Stimulated activated naive B cell treated with anti-CD40 and anti-IgM and Interleukin-4, amounts not matched to agents 10 μg/mL and 1 μg/mL and 100 μg/mL, for 72 hours (primary cell): ENCODE measurements around the gene ENHO.

Experiments
- ATAC-seq, 2 donors: fragments of 150-1000 bp; cut with Tn5 transposase; replicated peaks; 2 replicates each; pipeline ENCODE4 v1.10.0; 2021; ENCODE audit warnings: moderate library complexity in 1 of 2
- DNase-seq: peaks from one replicate; pipeline ENCODE4 v3.0.0; 2021
- H3K27ac Mint-ChIP-seq: one replicate; pipeline ENCODE4 v1.8.0; 2022; ENCODE audit warnings: mild to moderate bottlenecking, mixed read lengths
- H3K27me3 Mint-ChIP-seq, 2 donors: one replicate each; pipeline ENCODE4 v1.8.0; 2022; ENCODE audit warnings: mixed read lengths in 2 of 2
- H3K36me3 Mint-ChIP-seq, 2 donors: one replicate each; pipeline ENCODE4 v1.8.0; 2022; ENCODE audit warnings: mixed read lengths in 2 of 2, mild to moderate bottlenecking in 1 of 2
- H3K4me1 Mint-ChIP-seq, 2 donors: one replicate each; pipeline ENCODE4 v1.8.0; 2022; ENCODE audit warnings: mixed read lengths in 2 of 2, mild to moderate bottlenecking in 1 of 2
- H3K4me3 Mint-ChIP-seq, 2 donors: one replicate each; pipeline ENCODE4 v1.8.0; 2022; ENCODE audit warnings: mild to moderate bottlenecking in 2 of 2, mixed read lengths in 2 of 2, moderate library complexity in 1 of 2
- H3K9me3 Mint-ChIP-seq, 2 donors: one replicate each; pipeline ENCODE4 v1.8.0; 2022; ENCODE audit warnings: mixed read lengths in 2 of 2, mild to moderate bottlenecking in 1 of 2

Gene ENHO

DNA sequence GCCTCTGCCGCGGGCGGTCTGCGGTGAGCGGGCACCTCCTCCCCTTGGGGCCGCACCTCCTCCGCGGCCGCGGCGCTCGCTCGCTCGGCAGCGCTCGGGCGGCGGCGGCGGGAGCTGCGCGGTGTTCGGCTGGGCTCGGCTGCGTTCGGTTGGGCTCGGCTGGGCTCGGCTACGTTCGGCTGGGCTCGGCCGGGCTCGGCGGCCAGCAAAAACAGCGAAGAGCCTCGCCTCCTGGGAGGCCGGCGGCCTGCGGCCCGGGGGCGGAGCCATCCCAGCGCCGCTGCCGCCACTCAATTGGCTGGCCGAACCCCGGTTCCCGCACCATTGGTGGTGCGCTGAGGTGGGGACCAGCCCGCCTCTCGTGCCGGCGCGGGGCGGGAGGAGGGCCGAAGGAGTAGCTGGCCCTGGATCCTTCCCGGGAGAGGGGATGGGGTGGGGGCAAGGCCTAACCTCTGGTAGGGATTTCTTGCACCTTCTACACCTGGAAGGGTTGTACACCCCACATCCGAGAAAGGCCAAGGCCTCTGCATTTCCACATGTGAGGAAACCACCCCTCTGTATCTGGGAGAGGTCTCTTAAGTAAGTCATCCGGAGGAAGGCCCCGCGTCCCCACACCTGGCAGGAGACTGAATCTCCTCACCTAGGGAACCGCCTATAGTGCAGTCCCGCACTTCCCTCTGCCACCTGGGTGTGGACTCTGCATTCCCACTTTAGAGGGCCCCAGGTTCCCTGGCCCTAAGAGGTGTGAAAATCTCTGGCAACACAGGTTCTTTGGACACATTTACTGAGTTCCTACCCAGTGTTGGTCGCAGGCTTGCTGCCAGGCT, at the start of gene ENHO:
TSS of gene ENHO (minus strand) at position 20 of the 827 bp plus-strand sequence. CDS start 1,295 bp downstream, outside the sequence.
- peak; percentile 90 for DNase-seq
- Mint-ChIP-seq H3K9me3 (peaks cover 0 to 1% of the 10 kb centered on the region in 2 donors), H3K4me1 (peaks cover 12 to 13% of the 10 kb centered on the region in 2 donors), H3K36me3 (no peaks in the 10 kb centered on the region), H3K27ac (no peak within 1 kb of the TSS), H3K27me3 (peaks cover 30 to 45% of the 10 kb centered on the region in 2 donors), H3K4me3 (peak within 1 kb of the TSS; percentile 58 to 71)
- peak; percentile 95 to 97 for ATAC-seq

- ATAC-seq (peak in 1 of 2 donors; percentile 27), DNase-seq (no peak)
- Mint-ChIP-seq H3K36me3 (no peaks in the 10 kb centered on the region), H3K4me1 (peaks cover 7 to 8% of the 10 kb centered on the region in 2 donors), H3K27me3 (peaks cover 49 to 77% of the 10 kb centered on the region in 2 donors), H3K27ac (no peak overlapping the region), H3K4me3 (no peak overlapping the region), H3K9me3 (no peaks in the 10 kb centered on the region)
These were observed 49.3 kb upstream of the ENHO start for GRCh38 chr9:34572092-34572491.

DNA sequence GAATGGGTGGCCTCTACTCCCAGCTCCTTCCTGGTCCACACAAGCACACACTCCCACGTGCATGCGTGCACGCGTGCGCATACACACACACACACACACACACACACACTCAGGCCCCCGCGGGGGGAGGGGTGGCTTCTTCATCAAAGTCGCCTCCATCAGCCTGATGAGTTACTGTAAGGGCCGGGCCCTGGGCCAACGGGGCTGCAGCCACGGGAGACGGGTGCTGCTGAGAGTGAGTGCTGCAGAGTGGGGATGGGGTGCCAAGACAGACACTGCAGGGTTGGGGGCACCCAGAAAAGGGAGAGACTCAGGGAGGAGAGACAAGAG, 48.7 kb upstream of the ENHO start:
- Mint-ChIP-seq H3K4me3 (no peak overlapping the region), H3K4me1 (peaks cover 6 to 8% of the 10 kb centered on the region in 2 donors), H3K27ac (no peak overlapping the region), H3K9me3 (no peaks in the 10 kb centered on the region), H3K27me3 (peaks cover 51 to 79% of the 10 kb centered on the region in 2 donors), H3K36me3 (no peaks in the 10 kb centered on the region)
- DNase-seq = no peak
- no peak for ATAC-seq

DNA sequence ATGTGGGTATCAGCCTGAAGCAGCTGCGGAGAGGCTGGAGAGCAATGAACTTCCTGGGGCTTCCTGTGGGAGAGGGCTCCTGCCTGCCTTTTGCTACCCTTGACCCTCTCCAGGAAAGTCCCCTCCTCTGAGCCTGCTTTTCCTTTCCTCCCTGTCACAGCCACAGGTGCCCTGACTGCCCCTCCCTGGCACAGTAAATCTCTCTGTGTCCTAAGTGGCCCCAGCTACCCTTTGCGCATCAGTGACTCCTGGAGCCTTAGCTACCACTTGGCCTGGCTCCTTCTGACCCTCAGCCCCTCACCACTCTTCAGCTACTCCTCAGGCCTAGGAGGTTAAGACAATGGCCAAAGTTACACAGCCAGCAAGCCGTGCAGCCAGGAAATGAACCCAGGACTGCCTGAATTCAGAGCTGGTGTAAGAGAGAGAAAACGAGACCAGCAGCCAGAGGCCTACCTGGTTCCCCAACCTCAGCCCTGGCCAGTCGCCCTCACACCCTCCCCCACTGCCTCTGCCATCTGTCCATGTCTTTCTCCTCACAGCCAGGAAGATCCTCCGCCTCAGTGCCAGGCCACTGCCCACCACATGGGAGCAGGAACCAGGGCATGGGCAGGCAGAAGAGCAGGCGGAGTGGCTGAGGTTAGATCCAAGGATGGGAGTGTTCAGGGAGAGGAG, 48.2 kb upstream of the ENHO start:
- H3K4me1 Mint-ChIP-seq = peaks cover 6 to 8% of the 10 kb centered on the region in 2 donors
- no peak overlapping the region for H3K27ac Mint-ChIP-seq
- H3K27me3 Mint-ChIP-seq = peaks cover 49 to 79% of the 10 kb centered on the region in 2 donors
- H3K36me3 Mint-ChIP-seq = no peaks in the 10 kb centered on the region
- no peak overlapping the region for H3K4me3 Mint-ChIP-seq
- no peaks in the 10 kb centered on the region for H3K9me3 Mint-ChIP-seq
- DNase-seq (no peak), ATAC-seq (no peak)

- DNase-seq (no peak), ATAC-seq (no peak)
- Mint-ChIP-seq H3K27ac (no peak overlapping the region), H3K36me3 (no peaks in the 10 kb centered on the region), H3K4me3 (no peak overlapping the region), H3K9me3 (no peaks in the 10 kb centered on the region), H3K4me1 (peaks cover 6 to 8% of the 10 kb centered on the region in 2 donors), H3K27me3 (peaks cover 52 to 81% of the 10 kb centered on the region in 2 donors)
These were observed 47.6 kb upstream of the ENHO start for GRCh38 chr9:34570376-34570775.

GRCh38 chr9:34568774-34569173, 46.0 kb upstream of the ENHO start:
- no peak overlapping the region for H3K4me3 Mint-ChIP-seq
- peaks cover 61 to 80% of the 10 kb centered on the region in 2 donors for H3K27me3 Mint-ChIP-seq
- no peaks in the 10 kb centered on the region for H3K36me3 Mint-ChIP-seq
- H3K27ac Mint-ChIP-seq = no peak overlapping the region
- no peaks in the 10 kb centered on the region for H3K9me3 Mint-ChIP-seq
- DNase-seq (no peak), ATAC-seq (no peak)
- peaks cover 6 to 8% of the 10 kb centered on the region in 2 donors for H3K4me1 Mint-ChIP-seq

DNA sequence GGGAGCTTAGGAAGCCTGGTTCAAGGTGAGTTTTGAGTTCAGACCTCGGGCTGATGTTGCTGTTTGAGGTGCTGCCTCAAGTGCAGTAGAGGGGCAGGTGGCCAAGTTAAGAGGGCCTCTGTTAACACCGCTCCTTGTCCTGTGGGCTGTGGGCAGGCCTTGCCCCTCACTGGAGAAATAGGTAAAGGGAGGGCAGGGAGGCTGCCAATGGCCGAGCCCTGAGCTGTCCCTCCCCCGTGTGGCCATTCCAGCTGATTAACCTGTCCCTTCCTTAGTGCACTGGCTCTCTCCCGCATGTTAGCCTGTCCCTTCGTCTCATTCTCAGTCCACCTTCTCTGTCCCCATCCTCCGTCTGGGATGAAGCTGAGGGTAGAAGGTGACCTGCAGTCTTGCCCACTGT, 45.3 kb upstream of the ENHO start:
- Mint-ChIP-seq H3K27me3 (peaks cover 60 to 80% of the 10 kb centered on the region in 2 donors), H3K36me3 (no peaks in the 10 kb centered on the region), H3K4me3 (no peak overlapping the region), H3K27ac (no peak overlapping the region), H3K4me1 (peaks cover 6 to 8% of the 10 kb centered on the region in 2 donors), H3K9me3 (no peaks in the 10 kb centered on the region)
- DNase-seq = no peak
- no peak for ATAC-seq

DNA sequence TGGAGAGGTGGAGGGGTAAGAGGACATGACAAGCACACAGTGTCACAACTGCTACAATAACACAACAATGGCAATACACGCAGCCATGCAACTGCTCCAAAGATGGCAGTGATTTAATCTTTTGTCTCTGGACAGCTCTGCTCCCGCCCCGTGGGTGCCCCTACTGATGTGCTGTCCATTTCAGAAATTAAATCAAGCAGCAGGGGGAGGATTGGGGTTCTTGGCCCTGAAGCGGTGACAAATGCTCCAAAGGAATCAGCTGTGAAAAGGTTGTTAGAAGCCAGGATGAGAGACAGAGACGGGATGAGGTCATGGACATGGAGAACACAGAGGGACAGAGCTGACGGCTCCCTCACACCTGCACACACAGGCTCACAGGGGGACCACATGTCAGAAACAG, 44.2 kb upstream of the ENHO start:
- DNase-seq = no peak
- Mint-ChIP-seq H3K4me3 (no peak overlapping the region), H3K9me3 (no peaks in the 10 kb centered on the region), H3K36me3 (no peaks in the 10 kb centered on the region), H3K4me1 (peaks cover 5 to 8% of the 10 kb centered on the region in 2 donors), H3K27me3 (peaks cover 67 to 82% of the 10 kb centered on the region in 2 donors), H3K27ac (no peak overlapping the region)
- no peak for ATAC-seq

GRCh38 chr9:34566322-34566721, 43.5 kb upstream of the ENHO start:
- Mint-ChIP-seq H3K4me3 (no peak overlapping the region), H3K4me1 (peaks cover 0 to 4% of the 10 kb centered on the region in 2 donors), H3K27me3 (peaks cover 63 to 75% of the 10 kb centered on the region in 2 donors), H3K27ac (no peak overlapping the region), H3K9me3 (no peaks in the 10 kb centered on the region), H3K36me3 (no peaks in the 10 kb centered on the region)
- DNase-seq = no peak
- ATAC-seq = no peak

DNA sequence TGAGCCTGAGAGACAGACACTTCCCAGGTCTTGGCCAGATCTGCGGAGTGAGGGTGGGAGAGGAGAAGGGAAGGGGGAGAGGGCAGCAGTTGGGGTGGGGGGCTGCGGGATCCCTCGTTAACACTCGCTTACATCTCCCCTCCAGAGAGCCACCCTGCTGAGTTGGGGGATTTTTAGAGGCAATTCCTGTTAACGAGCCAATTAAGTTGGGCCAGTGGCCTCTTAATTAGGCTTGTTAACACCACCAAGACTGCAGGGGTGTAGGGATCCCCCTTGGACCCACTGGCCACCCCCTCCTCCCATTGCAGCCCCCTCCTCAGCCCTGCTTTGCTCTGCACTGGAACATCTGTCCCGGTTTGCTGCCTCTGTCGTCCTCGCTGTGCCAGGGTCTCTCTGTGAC, 43.1 kb upstream of the ENHO start:
- Mint-ChIP-seq H3K36me3 (no peaks in the 10 kb centered on the region), H3K4me3 (no peak overlapping the region), H3K4me1 (peaks cover 0 to under 1% of the 10 kb centered on the region in 2 donors), H3K27ac (no peak overlapping the region), H3K9me3 (no peaks in the 10 kb centered on the region), H3K27me3 (peaks cover 67 to 76% of the 10 kb centered on the region in 2 donors)
- no peak for DNase-seq
- no peak for ATAC-seq

DNA sequence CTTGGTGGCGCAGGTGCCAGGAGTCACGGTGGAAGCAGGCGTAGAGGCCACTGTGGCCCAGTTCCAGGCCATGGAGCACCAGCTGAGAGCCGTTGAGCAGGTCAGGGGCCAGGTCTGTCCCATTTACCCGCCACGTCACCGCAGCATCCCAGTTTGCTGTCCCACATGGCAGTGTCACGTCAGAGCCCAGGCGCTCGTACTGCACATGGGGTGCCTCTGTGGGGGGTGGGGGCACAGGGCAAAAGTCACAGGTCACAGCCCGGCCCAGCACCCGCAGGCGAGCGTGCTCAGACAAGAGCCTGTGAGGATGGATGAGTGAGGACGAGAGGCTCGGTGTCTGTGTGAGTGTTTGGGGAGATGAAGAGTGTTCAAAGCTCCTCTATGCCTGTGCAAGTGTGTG, 41.8 kb upstream of the ENHO start:
- Mint-ChIP-seq H3K27me3 (peaks cover 70 to 74% of the 10 kb centered on the region in 2 donors), H3K27ac (no peak overlapping the region), H3K4me3 (no peak overlapping the region), H3K9me3 (no peaks in the 10 kb centered on the region), H3K4me1 (no peaks in the 10 kb centered on the region), H3K36me3 (no peaks in the 10 kb centered on the region)
- DNase-seq (no peak), ATAC-seq (no peak)

- no peaks in the 10 kb centered on the region for H3K4me1 Mint-ChIP-seq
- no peak for DNase-seq
- H3K27ac Mint-ChIP-seq = no peak overlapping the region
- peaks cover 73 to 80% of the 10 kb centered on the region in 2 donors for H3K27me3 Mint-ChIP-seq
- H3K9me3 Mint-ChIP-seq = no peaks in the 10 kb centered on the region
- ATAC-seq = no peak
- no peak overlapping the region for H3K4me3 Mint-ChIP-seq
- no peaks in the 10 kb centered on the region for H3K36me3 Mint-ChIP-seq
These were observed 40.5 kb upstream of the ENHO start for GRCh38 chr9:34563262-34563661.

- DNase-seq (no peak), ATAC-seq (no peak)
- H3K4me1 Mint-ChIP-seq = no peaks in the 10 kb centered on the region
- H3K4me3 Mint-ChIP-seq = no peak overlapping the region
- no peaks in the 10 kb centered on the region for H3K9me3 Mint-ChIP-seq
- no peaks in the 10 kb centered on the region for H3K36me3 Mint-ChIP-seq
- no peak overlapping the region for H3K27ac Mint-ChIP-seq
- peaks cover 72 to 85% of the 10 kb centered on the region in 2 donors for H3K27me3 Mint-ChIP-seq
These were observed 39.5 kb upstream of the ENHO start for GRCh38 chr9:34562135-34562745.

DNA sequence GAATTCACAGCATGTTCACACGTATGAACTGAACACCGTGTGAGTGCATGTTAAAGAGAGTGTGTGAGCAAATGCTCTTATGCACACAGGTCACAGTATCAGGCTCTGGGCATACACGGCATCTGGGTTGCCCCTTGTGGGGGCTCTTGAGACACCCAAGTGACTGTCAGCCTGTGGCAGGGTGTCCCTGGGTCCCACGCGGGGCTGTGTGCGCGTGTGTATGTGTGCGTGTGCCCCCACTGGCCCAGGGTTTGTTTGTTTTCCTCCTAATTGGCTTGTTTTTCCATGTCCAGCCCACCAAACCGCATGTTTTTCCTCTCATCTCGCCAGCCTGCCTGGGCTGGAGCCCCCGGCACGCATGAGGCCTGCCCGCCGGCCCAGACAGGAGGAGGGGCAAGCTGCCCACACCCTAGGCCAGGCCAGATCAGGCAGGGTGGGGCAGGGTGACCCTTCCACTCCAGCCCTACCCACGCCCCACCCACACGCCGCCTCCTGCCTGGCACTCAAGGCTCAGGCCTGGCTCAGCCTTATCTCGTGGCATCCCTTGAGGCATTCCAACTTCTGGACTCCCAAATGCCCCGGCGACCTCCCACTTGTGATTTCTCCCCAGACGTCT, 37.9 kb upstream of the ENHO start:
- no peaks in the 10 kb centered on the region for H3K9me3 Mint-ChIP-seq
- no peak for ATAC-seq
- H3K4me3 Mint-ChIP-seq = no peak overlapping the region
- no peak for DNase-seq
- H3K27ac Mint-ChIP-seq = no peak overlapping the region
- no peaks in the 10 kb centered on the region for H3K36me3 Mint-ChIP-seq
- no peaks in the 10 kb centered on the region for H3K4me1 Mint-ChIP-seq
- peaks cover 71 to 82% of the 10 kb centered on the region in 2 donors for H3K27me3 Mint-ChIP-seq
